ENCODE measurements around the gene PIGU. TPM values are rescaled to one million over a fixed set of nuclear protein-coding genes. Genes with fewer than 3 reads are reported as not detected.

Gene PIGU
- total RNA-seq, 4 donors from 2014 or later, result 20.6 to 31.5 (median 27.7) TPM

DNA sequence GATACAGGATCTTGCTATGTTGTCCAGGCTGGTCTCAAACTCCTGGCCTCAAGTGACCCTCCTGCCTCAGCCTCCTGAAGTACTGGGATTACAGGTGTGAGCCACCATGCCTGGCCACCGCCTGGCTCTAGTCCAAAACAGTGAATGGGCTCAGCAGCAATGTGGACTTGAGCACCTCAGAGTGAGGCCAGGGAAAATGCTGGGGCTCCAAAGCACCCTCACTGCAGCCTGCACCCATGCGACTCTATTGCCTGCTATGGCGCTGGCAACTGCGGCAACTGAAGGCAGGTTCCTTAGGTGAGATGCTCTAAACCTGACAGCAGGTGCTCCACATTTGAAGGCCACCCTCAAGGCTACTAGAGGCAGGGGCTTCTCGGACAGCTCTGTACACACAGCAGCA is 91.9 kb downstream of the PIGU start:
- no peak overlapping the region for H3K27ac ChIP-seq
- no peak for DNase-seq (ENCODE audit: low spot score in 2 of 2)
- no peak overlapping the region for H3K4me3 ChIP-seq
- WGBS, 2 donors, result 97 to 99% methylated on average over 5 of the region's 5 CpGs
- H3K9me3 ChIP-seq, result no peaks in the 10 kb centered on the region
- TF ChIP-seq POLR2A (IDR thresholded peaks at IDR 0.05) (no peak), CTCF (IDR thresholded peaks at IDR 0.05) (no peak), EP300 (IDR thresholded peaks at IDR 0.05) (no peak)
- H3K27me3 ChIP-seq, result no peaks in the 10 kb centered on the region
- peaks cover 0 to 39% (median 22%) of the 10 kb centered on the region in 4 donors for H3K4me1 ChIP-seq
- peaks cover 2 to 48% (median 4%) of the 10 kb centered on the region in 3 donors for H3K36me3 ChIP-seq

DNA sequence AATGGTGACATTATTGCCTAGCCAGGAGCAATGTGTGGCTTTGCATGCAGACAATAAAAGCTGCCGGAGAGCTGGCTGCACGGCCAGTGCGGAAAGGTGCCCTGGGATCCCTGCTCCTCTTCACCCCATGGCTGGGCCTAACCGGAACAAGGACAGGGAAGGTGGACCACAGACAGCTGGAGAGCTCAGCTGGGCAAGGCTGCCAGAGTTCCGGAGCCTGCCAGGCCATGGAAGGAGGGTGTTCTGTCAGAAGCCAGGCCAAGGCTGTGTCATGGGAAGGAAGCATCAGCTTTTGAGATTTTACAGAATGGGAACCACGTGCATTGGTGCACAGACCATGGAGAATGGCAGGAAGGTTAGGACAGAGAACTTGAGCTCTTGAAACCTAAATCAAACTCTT is 93.3 kb downstream of the PIGU start:
- H3K36me3 ChIP-seq, result peaks cover 2 to 48% (median 4%) of the 10 kb centered on the region in 3 donors
- no peak for TF ChIP-seq EP300 (IDR thresholded peaks at IDR 0.05)
- no peak for DNase-seq (ENCODE audit: low spot score in 2 of 2)

DNA sequence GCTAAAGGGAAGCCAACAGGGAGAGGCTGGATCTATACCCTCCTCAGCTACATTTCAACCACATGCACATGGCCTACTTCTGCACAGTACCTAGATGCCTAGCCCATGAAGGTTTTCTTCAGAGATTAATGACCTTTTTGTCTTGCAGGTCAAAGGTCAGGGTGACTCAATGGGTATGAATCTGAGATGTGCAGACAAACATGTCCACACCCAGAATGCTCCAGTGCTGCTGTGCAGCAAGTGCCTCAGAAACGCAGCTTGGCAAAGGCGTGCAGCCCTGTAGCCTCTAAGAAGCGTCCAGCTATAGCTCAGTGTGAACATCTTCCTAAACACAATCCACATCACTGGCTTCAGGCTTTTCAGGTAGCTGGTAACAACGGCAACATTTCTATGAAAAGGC is 94.0 kb downstream of the PIGU start:
- Histone ChIP-seq H3K27ac (peak overlapping the region; percentile 3 to 92 (median 78)), H3K36me3 (peaks cover 2 to 41% (median 4%) of the 10 kb centered on the region in 3 donors), H3K9me3 (no peaks in the 10 kb centered on the region), H3K4me3 (no peak overlapping the region), H3K4me1 (peaks cover 0 to 57% (median 39%) of the 10 kb centered on the region in 4 donors), H3K27me3 (no peaks in the 10 kb centered on the region)
- DNase-seq (ENCODE audit: low spot score in 2 of 2), result no peak
- 72 to 79% methylated on average over 4 of the region's 4 CpGs for WGBS, 2 donors
- no peak for TF ChIP-seq EP300 (IDR thresholded peaks at IDR 0.05)
- TF ChIP-seq CTCF (IDR thresholded peaks at IDR 0.05), result no peak
- TF ChIP-seq POLR2A (IDR thresholded peaks at IDR 0.05), result no peak

More for the DNA sequence above, 93.3 kb downstream of the PIGU start:
- Histone ChIP-seq H3K4me3 (no peak overlapping the region), H3K27ac (peak overlapping the region in 3 of 4 donors; percentile 3 to 92 (median 88)), H3K9me3 (no peaks in the 10 kb centered on the region), H3K4me1 (peaks cover 0 to 53% (median 37%) of the 10 kb centered on the region in 4 donors), H3K27me3 (no peaks in the 10 kb centered on the region)
- WGBS, 2 donors, result 75 to 85% methylated on average over 6 of the region's 6 CpGs

DNA sequence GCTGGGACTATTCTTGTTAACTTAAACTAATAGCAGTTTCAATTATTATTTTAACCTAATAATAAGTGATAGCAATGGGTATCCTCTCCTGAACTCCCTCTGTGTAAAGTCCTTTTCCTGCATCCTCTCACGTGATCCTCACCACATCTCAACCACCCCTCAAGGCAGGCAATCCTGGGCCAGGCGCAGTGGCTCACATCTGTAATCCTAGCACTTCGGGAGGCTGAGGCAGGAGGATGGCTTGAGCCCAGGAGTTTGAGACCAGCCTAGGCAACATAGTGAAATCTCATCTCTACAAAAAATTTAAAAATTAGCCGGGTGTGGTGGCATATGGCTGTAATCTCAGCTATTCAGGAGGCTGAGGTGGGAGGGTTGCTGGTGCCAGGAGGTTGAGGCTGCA is 94.7 kb downstream of the PIGU start:
- no peak overlapping the region for H3K4me3 ChIP-seq
- no peaks in the 10 kb centered on the region for H3K9me3 ChIP-seq
- no peaks in the 10 kb centered on the region for H3K27me3 ChIP-seq
- WGBS, 2 donors, result 70 to 81% methylated on average over 4 of the region's 4 CpGs
- no peak for DNase-seq (ENCODE audit: low spot score in 2 of 2)
- peaks cover 2 to 35% (median 4%) of the 10 kb centered on the region in 3 donors for H3K36me3 ChIP-seq
- TF ChIP-seq EP300 (IDR thresholded peaks at IDR 0.05) (no peak), CTCF (IDR thresholded peaks at IDR 0.05) (no peak), POLR2A (IDR thresholded peaks at IDR 0.05) (no peak)
- peaks cover 0 to 61% (median 39%) of the 10 kb centered on the region in 4 donors for H3K4me1 ChIP-seq
- H3K27ac ChIP-seq, result peak overlapping the region; percentile 45 to 92 (median 78)

DNA sequence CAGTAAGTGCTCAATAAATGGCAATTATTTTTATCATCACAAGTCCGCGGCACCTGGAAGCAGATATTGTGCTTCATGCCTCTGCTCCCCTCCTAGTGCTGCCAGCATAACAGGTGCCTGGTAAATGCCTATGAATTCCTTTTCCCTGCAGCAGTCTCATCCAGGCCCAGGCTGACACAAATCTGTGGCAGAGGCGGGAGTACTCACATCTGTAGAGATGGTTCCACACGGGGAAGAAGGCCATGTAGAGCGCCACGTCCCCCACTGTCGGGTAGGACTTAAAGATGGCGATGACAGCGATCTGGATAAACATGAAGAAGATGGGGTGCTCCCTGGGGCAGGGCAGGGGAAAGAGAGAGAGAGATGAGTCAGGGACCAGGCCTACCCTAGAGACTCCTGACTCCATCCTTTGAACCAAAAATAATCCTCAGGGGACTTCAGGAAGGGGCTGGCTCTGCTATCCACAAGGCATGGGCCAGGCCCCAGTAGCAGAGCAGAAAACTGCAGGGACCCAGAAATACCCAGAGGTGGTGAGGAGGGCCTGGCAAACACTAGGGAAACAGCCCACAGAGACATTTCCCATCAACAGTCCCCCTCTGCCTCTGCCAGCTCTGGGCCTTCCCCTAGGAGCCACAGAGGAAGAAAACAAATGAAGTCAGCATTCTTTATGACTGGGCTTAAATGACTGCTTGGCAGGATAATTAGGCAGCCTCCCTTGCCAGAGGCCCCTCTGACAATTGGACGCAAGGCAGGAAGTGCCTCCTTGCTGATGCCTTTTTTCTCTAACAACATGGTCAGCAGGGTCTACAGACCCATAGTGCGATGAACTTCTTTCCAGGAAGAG is 95.3 kb downstream of the PIGU start:
- 79 to 81% methylated on average over 11 of the region's 11 CpGs for WGBS, 2 donors

More for the DNA sequence above, 95.3 kb downstream of the PIGU start:
- no peak overlapping the region for H3K4me3 ChIP-seq
- no peaks in the 10 kb centered on the region for H3K27me3 ChIP-seq
- DNase-seq (ENCODE audit: low spot score in 2 of 2), result no peak
- no peaks in the 10 kb centered on the region for H3K9me3 ChIP-seq
- H3K4me1 ChIP-seq, result peaks cover 0 to 61% (median 39%) of the 10 kb centered on the region in 4 donors
- peak overlapping the region; percentile 45 to 92 (median 78) for H3K27ac ChIP-seq
- TF ChIP-seq EP300 (IDR thresholded peaks at IDR 0.05) (peak in 1 of 2 donors; percentile 73), CTCF (IDR thresholded peaks at IDR 0.05) (no peak)
- peaks cover under 1 to 30% (median 4%) of the 10 kb centered on the region in 3 donors for H3K36me3 ChIP-seq
